SKM-1 (cell line): Measurements from ENCODE around the gene CASK.

Experiments
- DNase-seq: peaks from one replicate; lab custom pipeline; 2025; ENCODE audit not compliant: unreplicated experiment; lab: John Stamatoyannopoulos, UW

The CASK gene

GRCh38 chrX:41912923-41913322, 10.4 kb downstream of the CASK start:
- DNase-seq = no peak

GRCh38 chrX:41909068-41909467, 14.3 kb downstream of the CASK start:
- no peak for DNase-seq

GRCh38 chrX:41906515-41907187, 16.7 kb downstream of the CASK start:
- DNase-seq = no peak

GRCh38 chrX:41903544-41903943, 19.8 kb downstream of the CASK start:
- DNase-seq = no peak

GRCh38 chrX:41900321-41900720, 23.0 kb downstream of the CASK start:
- no peak for DNase-seq

GRCh38 chrX:41895826-41896225, 27.5 kb downstream of the CASK start:
- DNase-seq = no peak

- no peak for DNase-seq
Measured at GRCh38 chrX:41890026-41890423, 33.3 kb downstream of the CASK start.

- no peak for DNase-seq
Measured at GRCh38 chrX:41889317-41890025, 33.9 kb downstream of the CASK start.

GRCh38 chrX:41887691-41888090, 35.7 kb downstream of the CASK start:
- DNase-seq = no peak

GRCh38 chrX:41885724-41886123, 37.6 kb downstream of the CASK start:
- DNase-seq = no peak

GRCh38 chrX:41881166-41881565, 42.2 kb downstream of the CASK start:
- DNase-seq = no peak

GRCh38 chrX:41877167-41877566, 46.2 kb downstream of the CASK start:
- no peak for DNase-seq

GRCh38 chrX:41875142-41875541, 48.2 kb downstream of the CASK start:
- DNase-seq = no peak

- no peak for DNase-seq
Measured at GRCh38 chrX:41870719-41871151, 52.6 kb downstream of the CASK start.

- no peak for DNase-seq
Measured at GRCh38 chrX:41868392-41868977, 54.9 kb downstream of the CASK start.

GRCh38 chrX:41863343-41864203, 59.8 kb downstream of the CASK start:
- DNase-seq = no peak

GRCh38 chrX:41862562-41863184, 60.7 kb downstream of the CASK start:
- DNase-seq = no peak

GRCh38 chrX:41858161-41858775, 65.1 kb downstream of the CASK start:
- DNase-seq = no peak

- no peak for DNase-seq
Measured at GRCh38 chrX:41857670-41858069, 65.7 kb downstream of the CASK start.

GRCh38 chrX:41846714-41847113, 76.6 kb downstream of the CASK start:
- DNase-seq = no peak
